Left ventricle myocardium inferior (tissue), 1 donor: ENCODE data around the gene ARHGDIA. TPM values are rescaled to one million over a fixed set of nuclear protein-coding genes. Genes with fewer than 3 reads are reported as not detected.
"Not testable (repeated sequence)": the region's sequence is repeated elsewhere in the genome, so short reads cannot be mapped to it uniquely, and the experiment has no call there.

Source experiments
- DNase-seq: peaks from one replicate; pipeline ENCODE4 v3.0.0-alpha.2; 2020
- H3K27ac ChIP-seq: fragments of 200-600 bp; replicated peaks from 2 replicates; pipeline ENCODE4 v1.8.0; 2021
- H3K27me3 ChIP-seq: fragments of 200-600 bp; 2 replicates; pipeline ENCODE4 v1.8.0; 2021; ENCODE audit warnings: low read depth
- H3K36me3 ChIP-seq: fragments of 200-600 bp; 2 replicates; pipeline ENCODE4 v1.8.0; 2021
- H3K4me1 ChIP-seq: fragments of 200-600 bp; 2 replicates; pipeline ENCODE4 v1.8.0; 2021
- H3K4me3 ChIP-seq: fragments of 200-600 bp; 2 replicates; pipeline ENCODE4 v1.8.0; 2021; ENCODE audit warnings: mild to moderate bottlenecking, moderate library complexity
- H3K9me3 ChIP-seq: fragments of 200-600 bp; replicated peaks from 2 replicates; pipeline ENCODE4 v1.8.0; 2021
- CTCF ChIP-seq: fragments of 200-600 bp; IDR thresholded peaks from 2 replicates; pipeline ENCODE4 v1.8.0; 2021; ENCODE audit warnings: antibody characterized with exemption, mild to moderate bottlenecking, borderline replicate concordance
- intact Hi-C: fragments of 100-400 bp; cut with micrococcal nuclease; formaldehyde crosslinking; loops from one replicate; pipeline ENCODE4 v1.11.0; 2022
- long read RNA-seq: library from polyadenylated mRNA; unstranded; transcript quantifications from one replicate; pipeline ENCODE4 v2.0.0, GENCODE V29; 2021
- total RNA-seq: library from RNA; stranded (reverse); fragmentation: NEBNext Ultra II Directional; extraction: Animal tissue kit (Norgen Biotek cat#: 25700); gene quantifications from one replicate; pipeline ENCODE4 v1.2.1, GENCODE V29; 2021
- donor health status: DM: no; HTN: yes; CAD: no; lungs with severe emphysema.

ARHGDIA gene
- 95.1 TPM for total RNA-seq
- long read RNA-seq, transcript ARHGDIA-207 (5 exons, 1,201 nt): minor isoform, 8 of 64 reads
- long read RNA-seq, transcript ARHGDIA-201 (6 exons, 1,906 nt): major isoform, 35 of 64 reads
- long read RNA-seq, partial matches to known transcripts: 2 of 64 reads
- long read RNA-seq, other reads (novel, unspliced or antisense): 14 of 64 reads

GRCh38 chr17:81870981-81871386 is at the start of gene ARHGDIA:
Gene ARHGDIA (minus strand): TSS chr17:81871337. CDS start chr17:81869930, 1,407 bp downstream.
- Histone ChIP-seq H3K27ac (peak within 1 kb of the TSS; percentile 99), H3K4me3 (peak within 1 kb of the TSS; percentile 85), H3K9me3 (no peaks in the 10 kb centered on the region), H3K4me1 (peaks cover 67% of the 10 kb centered on the region), H3K27me3 (no peaks in the 10 kb centered on the region), H3K36me3 (peaks cover 26% of the 10 kb centered on the region)
- no peak for TF ChIP-seq CTCF
- intact Hi-C loops: no loop called here
- DNase-seq: no peak

DNA sequence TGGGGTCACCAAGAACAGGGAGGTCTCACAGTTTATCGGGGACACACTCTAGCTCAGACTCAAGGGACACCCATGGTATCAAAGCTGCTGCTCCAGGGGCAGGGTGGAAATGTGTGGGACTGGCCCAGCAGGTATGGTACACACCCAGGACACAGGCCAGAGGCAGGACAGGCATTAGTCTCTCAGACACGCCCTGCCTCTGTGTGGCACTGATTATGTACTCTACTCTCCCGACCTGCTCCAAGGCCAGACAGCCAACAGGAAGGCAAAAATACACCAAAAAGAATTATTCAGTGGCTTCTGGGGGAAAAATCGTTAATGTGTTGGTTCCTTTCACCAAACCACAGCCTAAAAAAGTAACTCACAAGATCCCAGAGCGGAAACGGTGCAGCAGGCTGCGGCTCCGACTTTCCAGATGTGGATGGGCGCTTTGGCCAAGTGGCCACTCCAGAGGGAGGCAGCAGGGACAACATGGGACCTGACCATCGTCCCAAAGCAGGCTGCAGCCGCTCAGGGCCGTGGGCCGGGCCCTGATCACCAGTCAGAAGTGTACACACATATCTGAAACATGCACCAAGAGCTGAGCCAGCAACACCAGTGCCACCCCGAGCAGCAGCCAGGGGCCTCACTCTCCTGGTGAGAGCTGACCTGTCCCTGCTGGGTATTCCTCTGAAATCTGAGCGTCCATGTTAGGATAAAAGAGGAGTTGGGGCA is 47.9 kb upstream of the ARHGDIA start:
- Histone ChIP-seq H3K4me3 (no peak overlapping the region), H3K36me3 (peaks cover 50% of the 10 kb centered on the region), H3K27ac (peak overlapping the region; percentile 79), H3K4me1 (peaks cover 66% of the 10 kb centered on the region), H3K27me3 (no peaks in the 10 kb centered on the region), H3K9me3 (no peaks in the 10 kb centered on the region)
- intact Hi-C loops: no loop called here
- TF ChIP-seq CTCF: no peak
- DNase-seq: no peak

DNA sequence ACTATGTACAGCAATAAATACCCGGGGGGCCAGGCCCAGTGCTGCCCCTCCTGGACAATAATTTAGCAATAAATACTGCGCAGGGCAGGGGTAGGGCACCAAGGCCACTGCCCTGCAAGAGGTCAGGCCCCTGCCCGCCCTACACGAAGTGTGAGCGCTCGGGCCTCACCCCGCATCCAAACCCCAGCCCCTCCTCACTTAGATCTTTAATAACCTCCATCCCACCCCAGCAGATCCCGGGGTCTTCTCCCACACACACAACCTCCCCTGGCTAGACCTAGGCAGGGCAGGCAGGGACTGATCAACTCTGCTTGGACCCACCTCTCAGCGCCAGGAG is 47.2 kb upstream of the ARHGDIA start:
- intact Hi-C loops, DNase-seq, H3K27me3 ChIP-seq, H3K9me3 ChIP-seq: not testable (repeated sequence)
- peak; percentile 10 for TF ChIP-seq CTCF
- Histone ChIP-seq H3K4me1 (peaks cover 59% of the 10 kb centered on the region), H3K36me3 (peaks cover 57% of the 10 kb centered on the region), H3K4me3 (peak overlapping the region; percentile 90), H3K27ac (peak overlapping the region; percentile 79)

DNA sequence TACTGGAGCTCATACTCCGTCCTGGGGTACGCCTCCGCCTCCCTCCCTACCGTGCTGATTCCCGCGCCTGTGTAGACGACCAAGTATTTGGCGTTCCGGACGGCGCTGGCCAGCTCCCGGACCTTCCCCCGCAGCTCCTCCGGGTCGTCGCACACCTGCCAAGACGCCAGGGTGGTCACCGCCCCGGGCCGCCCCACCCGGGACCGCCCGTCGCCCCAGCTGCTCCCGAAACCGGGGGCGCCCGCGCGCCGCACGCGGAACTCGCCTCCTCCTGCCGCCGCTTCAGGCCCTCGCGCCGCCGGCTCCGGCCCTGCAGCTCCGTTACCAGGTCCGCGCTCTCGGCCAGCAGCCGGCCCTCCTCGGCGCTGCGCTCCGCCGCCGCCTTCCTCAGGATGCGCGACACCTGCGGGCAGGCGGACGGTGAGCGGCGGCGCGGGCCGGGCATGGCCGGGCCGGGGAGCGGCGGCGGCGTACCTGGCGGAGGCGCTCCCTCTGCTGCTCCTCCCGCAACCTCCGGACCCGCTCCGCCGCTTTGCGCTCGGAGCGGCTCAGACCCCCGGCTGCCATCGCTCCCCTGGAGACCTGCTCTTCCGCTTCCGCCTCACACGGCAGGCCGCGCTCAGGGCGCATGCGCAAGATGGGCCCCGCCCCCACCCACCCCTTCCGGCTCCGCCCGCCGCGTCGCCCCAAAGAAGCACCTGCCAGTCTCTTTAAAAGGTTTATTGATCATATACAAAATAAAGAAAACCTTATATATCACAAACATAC is 46.6 kb upstream of the ARHGDIA start, which contains the start of gene SIRT7:
Gene SIRT7, minus strand, starts transcription at position 612 of the 768 bp plus-strand sequence. Its CDS starts 45 bp downstream, at position 567.
- peak within 1 kb of the TSS; percentile 79 for H3K27ac ChIP-seq
- peaks cover 53% of the 10 kb centered on the region for H3K4me1 ChIP-seq
- TF ChIP-seq CTCF: no peak

GRCh38 chr17:81916234-81917001 is 45.3 kb upstream of the ARHGDIA start:
- Histone ChIP-seq H3K9me3 (no peaks in the 10 kb centered on the region), H3K4me3 (peak overlapping the region; percentile 90), H3K27me3 (no peaks in the 10 kb centered on the region), H3K36me3 (peaks cover 59% of the 10 kb centered on the region), H3K27ac (no peak overlapping the region), H3K4me1 (peaks cover 49% of the 10 kb centered on the region)
- intact Hi-C loops: no loop called here
- no peak for TF ChIP-seq CTCF
- no peak for DNase-seq

More for the DNA sequence above, 46.6 kb upstream of the ARHGDIA start, which contains the start of gene SIRT7:
- Histone ChIP-seq H3K36me3 (peaks cover 60% of the 10 kb centered on the region), H3K27me3 (no peaks in the 10 kb centered on the region), H3K4me3 (peak within 1 kb of the TSS; percentile 90), H3K9me3 (no peaks in the 10 kb centered on the region)
- intact Hi-C loops: no loop called here
- peak; percentile 75 for DNase-seq
